GM12892 (cell line): ENCODE data around the gene TAF11L14.
"Not testable (repeated sequence)": the region's sequence is repeated elsewhere in the genome, so short reads cannot be mapped to it uniquely, and the experiment has no call there.

Experiments used
- POLR2A ChIP-seq: IDR thresholded peaks from 2 replicates; pipeline ENCODE4 v1.6.1; 2011; ENCODE audit warnings: low read depth, low read length, control low read depth
- POLR2AphosphoS5 ChIP-seq: IDR thresholded peaks from 2 replicates; pipeline ENCODE4 v1.6.1; 2011; ENCODE audit warnings: low read depth, low read length, control low read depth
- TAF1 ChIP-seq: IDR thresholded peaks from 2 replicates; pipeline ENCODE4 v1.6.1; 2011; ENCODE audit warnings: low read depth, mild to moderate bottlenecking, control low read depth, low read length, borderline replicate concordance

DNA sequence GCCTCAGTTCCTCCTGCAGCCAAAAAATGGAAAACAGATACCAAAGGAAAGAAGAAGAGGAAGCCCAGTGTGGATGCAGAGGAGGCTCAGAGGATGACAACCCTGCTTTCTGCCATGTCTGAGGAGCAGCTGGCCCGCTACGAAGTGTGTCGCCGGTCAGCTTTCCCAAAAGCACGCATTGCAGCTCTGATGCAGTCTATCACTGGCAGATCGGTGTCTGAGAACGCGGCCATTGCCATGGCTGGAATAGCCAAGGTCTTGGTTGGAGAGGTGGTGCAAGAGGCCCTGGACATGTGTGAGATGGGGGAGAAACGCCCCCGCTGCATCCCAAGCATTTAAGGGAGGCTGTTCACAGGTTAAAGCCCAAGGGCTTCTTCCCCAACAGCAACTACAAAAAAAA is 15.0 kb downstream of the TAF11L14 start:
- not testable (repeated sequence) for TF ChIP-seq TAF1, POLR2AphosphoS5, POLR2A
